Activated CD8-positive, alpha-beta memory T cell treated with anti-CD3 and anti-CD28 coated beads, Interleukin-2, amount 10 ng/mL, durations not matched to agents 7 days and 5 days (primary cell): ENCODE results near the gene CD80. TPM values are rescaled to one million over a fixed set of nuclear protein-coding genes. Genes with fewer than 3 reads are reported as not detected.
A peak's percentile ranks its signal among the peaks of the same experiment; 100 is the strongest.

Experiments used
- ATAC-seq: fragments of 150-1000 bp; cut with Tn5 transposase; one replicate; pipeline ENCODE4 v1.10.0; 2021; ENCODE audit warnings: moderate library complexity
- CTCF ChIA-PET: fragments of 350-600 bp; sonication (Branson Sonifier 250); formaldehyde crosslinking; loops from one replicate; lab custom pipeline; 2021; ENCODE audit warnings: antibody characterized with exemption; lab: Charles Lee
- DNase-seq: peaks from one replicate; pipeline ENCODE4 v3.0.0-alpha.2; 2020
- H3K27ac Mint-ChIP-seq: one replicate; pipeline ENCODE4 v1.8.0; 2021; ENCODE audit warnings: mild to moderate bottlenecking, mixed read lengths
- H3K27me3 Mint-ChIP-seq: one replicate; pipeline ENCODE4 v1.8.0; 2021; ENCODE audit warnings: mixed read lengths
- H3K36me3 Mint-ChIP-seq: one replicate; pipeline ENCODE4 v1.8.0; 2021; ENCODE audit warnings: mild to moderate bottlenecking, mixed read lengths
- H3K4me1 Mint-ChIP-seq: one replicate; pipeline ENCODE4 v1.8.0; 2021; ENCODE audit warnings: mixed read lengths
- H3K4me3 Mint-ChIP-seq: one replicate; pipeline ENCODE4 v1.8.0; 2021; ENCODE audit warnings: mild to moderate bottlenecking, moderate library complexity, mixed read lengths
- H3K9me3 Mint-ChIP-seq: one replicate; pipeline ENCODE4 v1.8.0; 2022; ENCODE audit warnings: low read depth, mixed read lengths
- total RNA-seq, 2 experiments: library from RNA; stranded (reverse); gene quantifications; one replicate each; pipeline ENCODE4 v1.2.3, GENCODE V29; 2021

CD80 gene
- total RNA-seq, 2 experiments from 2014 or later: 22.5 to 47.0 TPM

GRCh38 chr3:119530456-119530855 lies 29.0 kb downstream of the CD80 start:
- DNase-seq (no peak), ATAC-seq (no peak)
- CTCF ChIA-PET: no interaction called here
- Mint-ChIP-seq H3K36me3 (peaks cover 62% of the 10 kb centered on the region), H3K9me3 (no peaks in the 10 kb centered on the region), H3K27me3 (no peaks in the 10 kb centered on the region), H3K27ac (no peak overlapping the region), H3K4me1 (no peaks in the 10 kb centered on the region), H3K4me3 (no peak overlapping the region)

DNA sequence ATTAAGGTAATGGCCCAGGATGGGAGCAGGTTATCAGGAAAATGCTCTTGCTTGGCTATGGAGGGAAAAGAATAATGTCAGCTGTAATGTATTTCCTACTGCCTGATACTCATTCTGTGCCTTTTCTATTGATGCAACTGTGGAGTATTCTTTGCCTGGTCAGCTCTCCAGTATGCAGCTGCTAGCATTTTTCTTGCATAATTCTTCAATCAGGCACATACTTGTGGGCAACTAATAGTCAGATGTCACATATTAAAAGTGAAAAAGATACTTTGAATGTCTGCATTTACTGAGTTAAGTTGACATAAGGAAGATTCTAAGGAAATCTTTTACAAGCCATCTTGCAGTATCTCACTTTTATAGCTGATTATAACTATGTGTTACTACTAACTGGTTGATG lies 29.5 kb downstream of the CD80 start:
- H3K27ac Mint-ChIP-seq: no peak overlapping the region
- no peak overlapping the region for H3K4me3 Mint-ChIP-seq
- CTCF ChIA-PET: no interaction called here
- H3K4me1 Mint-ChIP-seq: no peaks in the 10 kb centered on the region
- ATAC-seq (no peak), DNase-seq (no peak)
- no peaks in the 10 kb centered on the region for H3K9me3 Mint-ChIP-seq
- H3K36me3 Mint-ChIP-seq: peaks cover 61% of the 10 kb centered on the region
- no peaks in the 10 kb centered on the region for H3K27me3 Mint-ChIP-seq

DNA sequence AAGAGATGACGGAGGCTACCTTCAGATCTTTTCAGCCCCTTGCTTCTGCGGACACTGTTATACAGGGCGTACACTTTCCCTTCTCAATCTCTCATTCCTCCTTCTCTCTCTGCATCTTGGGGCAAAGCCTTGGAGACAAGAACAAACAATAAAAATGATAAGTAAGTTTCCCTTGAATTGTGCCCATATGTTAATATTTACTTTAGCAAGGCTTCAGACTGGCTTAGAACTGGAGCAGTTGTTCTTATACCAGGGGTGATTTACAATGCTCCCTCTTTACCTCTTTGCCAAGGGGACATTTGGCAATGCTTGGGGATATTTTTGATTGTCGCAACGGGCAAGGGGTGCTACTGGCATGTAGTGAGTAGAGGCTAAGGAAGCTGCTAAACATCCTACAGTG lies 31.7 kb downstream of the CD80 start:
- H3K27ac Mint-ChIP-seq: no peak overlapping the region
- CTCF ChIA-PET: no interaction called here
- no peak for ATAC-seq
- H3K36me3 Mint-ChIP-seq: peaks cover 64% of the 10 kb centered on the region
- no peak for DNase-seq
- H3K4me1 Mint-ChIP-seq: peaks cover 8% of the 10 kb centered on the region
- no peaks in the 10 kb centered on the region for H3K9me3 Mint-ChIP-seq
- no peaks in the 10 kb centered on the region for H3K27me3 Mint-ChIP-seq
- no peak overlapping the region for H3K4me3 Mint-ChIP-seq

- peaks cover 70% of the 10 kb centered on the region for H3K36me3 Mint-ChIP-seq
- CTCF ChIA-PET: no interaction called here
- no peak overlapping the region for H3K27ac Mint-ChIP-seq
- no peak overlapping the region for H3K4me3 Mint-ChIP-seq
- DNase-seq (no peak), ATAC-seq (no peak)
- H3K4me1 Mint-ChIP-seq: peaks cover 8% of the 10 kb centered on the region
- no peaks in the 10 kb centered on the region for H3K27me3 Mint-ChIP-seq
- H3K9me3 Mint-ChIP-seq: peaks cover under 1% of the 10 kb centered on the region
Measured at GRCh38 chr3:119524931-119525662, 34.3 kb downstream of the CD80 start.

DNA sequence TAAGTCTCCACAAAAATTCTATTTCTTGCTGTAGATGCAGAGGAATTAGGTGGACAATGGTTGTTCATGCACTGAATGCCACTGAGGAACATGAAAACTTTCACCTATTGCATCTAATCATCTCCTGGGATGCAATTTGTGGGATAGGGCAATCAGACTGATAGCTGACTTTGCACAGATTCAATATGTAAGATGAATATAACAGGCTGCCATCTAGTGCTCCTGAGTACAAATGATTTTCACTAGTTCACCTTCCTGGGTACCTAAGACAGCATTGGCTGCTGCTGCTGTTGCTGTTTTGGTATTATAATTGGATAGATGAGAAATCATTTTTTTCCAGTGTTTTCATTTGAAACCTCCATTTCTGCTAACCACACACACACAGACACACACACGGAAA lies 41.4 kb downstream of the CD80 start:
- H3K9me3 Mint-ChIP-seq: peaks cover 3% of the 10 kb centered on the region
- DNase-seq (no peak), ATAC-seq (no peak)
- H3K4me1 Mint-ChIP-seq: peaks cover under 1% of the 10 kb centered on the region
- no peak overlapping the region for H3K27ac Mint-ChIP-seq
- CTCF ChIA-PET: interaction anchor here (0.7 to 1.6 kb wide), 3 partner anchors 10 to 146 kb away, joined by 3 to 5 read pairs (median 4); no protein-coding TSS in a partner anchor
- no peak overlapping the region for H3K4me3 Mint-ChIP-seq
- peaks cover 77% of the 10 kb centered on the region for H3K36me3 Mint-ChIP-seq
- no peaks in the 10 kb centered on the region for H3K27me3 Mint-ChIP-seq

DNA sequence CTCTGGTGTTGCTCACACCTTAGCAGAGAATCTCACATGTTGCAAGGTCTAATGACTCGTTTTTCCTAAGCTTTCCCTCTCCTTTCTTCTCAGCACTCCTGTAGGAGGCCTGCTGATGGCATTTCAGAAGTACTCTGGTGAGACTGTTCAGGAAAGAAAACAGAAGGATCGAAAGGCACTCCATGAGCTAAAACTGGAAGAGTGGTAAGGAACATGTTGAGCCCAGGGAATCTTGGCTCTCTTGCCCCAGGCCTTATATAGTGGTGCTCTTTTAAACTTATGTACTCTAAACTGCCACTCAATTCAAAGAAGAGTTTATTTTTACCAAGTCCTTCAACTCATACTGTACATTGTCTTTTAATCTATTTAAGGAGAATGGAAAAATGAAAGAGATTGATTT lies 42.3 kb downstream of the CD80 start:
- ATAC-seq (no peak), DNase-seq (no peak)
- CTCF ChIA-PET: interaction anchor here (0.9 to 1.6 kb wide), 3 partner anchors 9 to 55 kb away, joined by 3 to 5 read pairs (median 4); no protein-coding TSS in a partner anchor
- Mint-ChIP-seq H3K27ac (no peak overlapping the region), H3K4me3 (no peak overlapping the region), H3K36me3 (peaks cover 74% of the 10 kb centered on the region), H3K27me3 (no peaks in the 10 kb centered on the region), H3K9me3 (peaks cover 3% of the 10 kb centered on the region), H3K4me1 (no peaks in the 10 kb centered on the region)

DNA sequence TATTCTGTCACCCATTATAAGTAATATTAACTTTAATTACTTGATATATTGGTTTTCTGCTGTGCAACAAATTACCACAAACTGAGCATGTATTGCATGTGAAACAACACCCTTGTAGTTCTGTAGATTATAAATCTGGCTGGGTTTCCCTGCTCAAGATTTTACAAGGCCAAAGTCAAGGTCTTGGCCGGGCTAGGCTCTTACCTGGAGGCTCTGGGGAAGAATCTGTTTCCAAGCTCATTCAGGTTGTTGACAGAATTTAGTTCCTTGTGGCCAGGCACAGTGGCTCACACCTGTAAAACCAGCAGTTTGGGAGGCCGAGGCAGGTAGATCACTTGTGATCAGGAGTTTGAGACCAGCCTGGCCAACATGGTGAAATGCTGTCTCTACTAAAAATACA lies 44.8 kb downstream of the CD80 start:
- CTCF ChIA-PET: no interaction called here
- Mint-ChIP-seq H3K9me3 (no peaks in the 10 kb centered on the region), H3K36me3 (peaks cover 57% of the 10 kb centered on the region), H3K27ac (no peak overlapping the region), H3K27me3 (no peaks in the 10 kb centered on the region), H3K4me3 (no peak overlapping the region), H3K4me1 (no peaks in the 10 kb centered on the region)
- ATAC-seq (no peak), DNase-seq (no peak)

GRCh38 chr3:119510690-119511089 lies 48.7 kb downstream of the CD80 start:
- Mint-ChIP-seq H3K27me3 (no peaks in the 10 kb centered on the region), H3K4me1 (peaks cover 33% of the 10 kb centered on the region), H3K36me3 (peaks cover 56% of the 10 kb centered on the region), H3K27ac (no peak overlapping the region), H3K9me3 (no peaks in the 10 kb centered on the region), H3K4me3 (no peak overlapping the region)
- no peak for DNase-seq
- ATAC-seq: no peak
- CTCF ChIA-PET: no interaction called here

- peaks cover 55% of the 10 kb centered on the region for H3K36me3 Mint-ChIP-seq
- H3K4me1 Mint-ChIP-seq: peaks cover 36% of the 10 kb centered on the region
- CTCF ChIA-PET: interaction anchor here (1.0 to 1.9 kb wide), 5 partner anchors 9 to 51 kb away, joined by 3 to 10 read pairs (median 5); partner anchors contain the start of genes CD80 and TIMMDC1
- no peaks in the 10 kb centered on the region for H3K9me3 Mint-ChIP-seq
- peak overlapping the region; percentile 84 for H3K27ac Mint-ChIP-seq
- no peak overlapping the region for H3K4me3 Mint-ChIP-seq
- peak; percentile 64 for DNase-seq
- peak; percentile 88 for ATAC-seq
- no peaks in the 10 kb centered on the region for H3K27me3 Mint-ChIP-seq
Measured at GRCh38 chr3:119508172-119508845, 51.1 kb downstream of the CD80 start.

DNA sequence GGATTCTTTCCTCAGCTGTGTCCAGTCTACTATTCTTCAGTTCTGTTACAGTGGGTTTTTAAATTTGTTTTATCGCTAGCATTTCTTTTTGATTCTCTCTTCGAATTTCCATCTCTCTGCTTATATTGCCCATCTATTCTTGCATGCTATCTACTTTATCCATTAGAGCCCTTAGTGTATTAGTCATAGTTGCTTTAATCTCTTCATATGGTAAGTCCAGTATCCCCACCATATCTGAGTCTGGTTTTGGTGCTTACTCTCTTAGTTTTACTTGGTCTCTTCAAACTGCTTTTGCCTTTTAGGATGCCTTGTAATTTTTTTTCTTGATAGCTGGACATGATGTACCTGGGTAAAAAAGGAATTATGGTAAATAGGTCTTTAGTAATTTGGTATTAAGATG lies 52.0 kb downstream of the CD80 start:
- Mint-ChIP-seq H3K4me1 (peaks cover 36% of the 10 kb centered on the region), H3K9me3 (no peaks in the 10 kb centered on the region), H3K4me3 (peak overlapping the region; percentile 71), H3K36me3 (peaks cover 53% of the 10 kb centered on the region), H3K27ac (peak overlapping the region; percentile 84), H3K27me3 (no peaks in the 10 kb centered on the region)
- CTCF ChIA-PET: interaction anchor here (1.0 to 1.5 kb wide), 5 partner anchors 9 to 52 kb away, joined by 3 to 5 read pairs (median 4); partner anchors contain the start of genes CD80 and TIMMDC1
- DNase-seq: no peak
- ATAC-seq: no peak

GRCh38 chr3:119506631-119507030 lies 52.8 kb downstream of the CD80 start:
- H3K9me3 Mint-ChIP-seq: no peaks in the 10 kb centered on the region
- H3K4me1 Mint-ChIP-seq: peaks cover 38% of the 10 kb centered on the region
- peaks cover 55% of the 10 kb centered on the region for H3K36me3 Mint-ChIP-seq
- H3K4me3 Mint-ChIP-seq: peak overlapping the region; percentile 71
- H3K27ac Mint-ChIP-seq: peak overlapping the region; percentile 84
- H3K27me3 Mint-ChIP-seq: no peaks in the 10 kb centered on the region
- ATAC-seq (no peak), DNase-seq (no peak)
- CTCF ChIA-PET: interaction anchor here (1.1 to 1.2 kb wide), 2 partner anchors 8 to 52 kb away, joined by 3 to 4 read pairs; partner anchors contain the start of gene TIMMDC1

- no peaks in the 10 kb centered on the region for H3K27me3 Mint-ChIP-seq
- peaks cover 29% of the 10 kb centered on the region for H3K36me3 Mint-ChIP-seq
- peak overlapping the region; percentile 40 for H3K27ac Mint-ChIP-seq
- H3K9me3 Mint-ChIP-seq: no peaks in the 10 kb centered on the region
- CTCF ChIA-PET: interaction anchor here (2.1 to 2.4 kb wide), 2 partner anchors 32 to 59 kb away, joined by 6 to 8 read pairs; partner anchors contain the start of genes CD80 and POGLUT1
- peaks cover 34% of the 10 kb centered on the region for H3K4me1 Mint-ChIP-seq
- no peak for DNase-seq
- H3K4me3 Mint-ChIP-seq: peak overlapping the region; percentile 39
- no peak for ATAC-seq
Measured at GRCh38 chr3:119500901-119501300, 58.5 kb downstream of the CD80 start.

DNA sequence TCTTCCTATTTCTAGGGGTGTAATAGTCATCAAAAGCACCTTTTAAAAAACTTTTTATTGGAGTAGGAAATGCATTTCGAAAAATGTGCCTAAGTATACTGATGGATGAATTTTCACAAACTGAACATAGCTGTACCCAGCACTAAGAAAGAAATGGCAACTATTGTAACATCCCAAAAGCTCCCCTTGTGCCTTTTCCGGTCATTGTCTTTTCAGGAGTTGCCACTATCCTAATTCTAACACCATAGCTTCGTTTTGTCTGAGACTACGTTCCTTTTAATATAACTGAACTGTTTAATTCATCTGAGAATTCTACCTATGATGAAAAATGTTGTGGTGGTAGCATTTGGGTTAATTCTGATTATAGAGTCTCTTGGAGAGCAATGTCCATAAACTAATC lies 59.1 kb downstream of the CD80 start:
- ATAC-seq (no peak), DNase-seq (no peak)
- CTCF ChIA-PET: interaction anchor here (2.1 to 3.5 kb wide), 3 partner anchors 8 to 59 kb away, joined by 6 to 10 read pairs (median 8); partner anchors contain the start of genes CD80 and POGLUT1
- peaks cover 32% of the 10 kb centered on the region for H3K4me1 Mint-ChIP-seq
- H3K27me3 Mint-ChIP-seq: no peaks in the 10 kb centered on the region
- peak overlapping the region; percentile 39 for H3K4me3 Mint-ChIP-seq
- peaks cover 27% of the 10 kb centered on the region for H3K36me3 Mint-ChIP-seq
- H3K9me3 Mint-ChIP-seq: no peaks in the 10 kb centered on the region
- peak overlapping the region; percentile 40 for H3K27ac Mint-ChIP-seq
